Spleen (tissue), 11 donors: Measurements from ENCODE around the gene LAMC1. TPM values are rescaled to one million over a fixed set of nuclear protein-coding genes. Genes with fewer than 3 reads are reported as not detected.

Source experiments
- DNase-seq: peaks from one replicate; pipeline ENCODE4 v3.0.0-alpha.2; 2020
- H3K27ac ChIP-seq, 8 donors: fragments of 200-600 bp; sonication (generic) in 7 of 8; 1 replicate in 4 of 8; 2 replicates in 4 of 8; pipeline versions ENCODE4 v1.5.0 to v1.8.0; 2016 to 2021; ENCODE audit warnings: inconsistent platforms in 4 of 8, mild to moderate bottlenecking in 4 of 8, moderate library complexity in 1 of 8
- H3K27me3 ChIP-seq, 7 donors: fragments of 200-600 bp; sonication (generic) in 6 of 7; replicated peaks in 1 of 7; 1 replicate in 4 of 7; 2 replicates in 3 of 7; pipeline versions ENCODE4 v1.5.0 to v1.8.0; 2016 to 2021; ENCODE audit warnings: inconsistent platforms in 3 of 7, mild to moderate bottlenecking in 1 of 7
- H3K36me3 ChIP-seq, 6 donors: fragments of 200-600 bp; sonication (generic) in 5 of 6; 1 replicate in 4 of 6; 2 replicates in 2 of 6; pipeline versions ENCODE4 v1.5.0 to v1.8.0; 2016 to 2021; ENCODE audit warnings: inconsistent platforms in 2 of 6
- H3K4me1 ChIP-seq, 6 donors: fragments of 200-600 bp; sonication (generic) in 5 of 6; 1 replicate in 3 of 6; 2 replicates in 3 of 6; pipeline versions ENCODE4 v1.5.0 to v1.8.0; 2016 to 2021; ENCODE audit warnings: inconsistent platforms in 3 of 6
- H3K4me3 ChIP-seq, 8 donors: fragments of 200-600 bp; sonication (generic) in 7 of 8; 1 replicate in 4 of 8; 2 replicates in 4 of 8; pipeline versions ENCODE4 v1.5.0 to v1.8.0; 2016 to 2021; ENCODE audit warnings: inconsistent platforms in 4 of 8, mild to moderate bottlenecking in 4 of 8, moderate library complexity in 2 of 8
- H3K9me3 ChIP-seq, 8 donors: fragments of 200-600 bp; sonication (generic) in 7 of 8; 1 replicate in 4 of 8; 2 replicates in 4 of 8; pipeline versions ENCODE4 v1.5.0 to v1.8.0; 2016 to 2021; ENCODE audit warnings: inconsistent platforms in 4 of 8
- CTCF ChIP-seq, 11 experiments: fragments of 200-600 bp in 7 of 11; fragments of 450-650 bp in 4 of 11; sonication (generic) in 4 of 11; IDR thresholded peaks in 8 of 11; conservative IDR thresholded peaks in 3 of 11; 1 replicate in 7 of 11; 2 replicates in 4 of 11; pipeline versions ENCODE4 v1.4.0 to v1.8.0; 2016 to 2021; ENCODE audit warnings: antibody characterized with exemption in 11 of 11, inconsistent platforms in 4 of 11, mild to moderate bottlenecking in 1 of 11
- POLR2A ChIP-seq, 3 donors: fragments of 450-650 bp; IDR thresholded peaks; one replicate each; pipeline ENCODE4 v1.5.1; 2017; ENCODE audit warnings: antibody characterized with exemption in 3 of 3, mild to moderate bottlenecking in 1 of 3
- POLR2AphosphoS5 ChIP-seq, 3 donors: sonication (generic); formaldehyde crosslinking; IDR thresholded peaks; one replicate each; pipeline ENCODE4 v1.5.1; 2017; ENCODE audit warnings: antibody characterized with exemption in 3 of 3
- WGBS, 5 donors: extraction: QIAGEN DNeasy Blood & Tissue Kit in 3 of 5; methylation state at CpG; one replicate each; pipeline versions ENCODE4 v1.1.5 to v1.1.7; 2013 to 2018; 5-methylcytosine and 5-hydroxymethylcytosine counted together
- intact Hi-C: fragments of 100-400 bp; cut with DNase I; formaldehyde crosslinking; loops from one replicate; pipeline ENCODE4 v1.15.0; 2023; ENCODE audit warnings: low total_unique reads
- polyA plus RNA-seq, 3 donors: library from polyadenylated mRNA; stranded (reverse); fragments of 200-250 nt; gene quantifications; one replicate each; pipeline ENCODE4 v1.2.1, GENCODE V29; 2013
- total RNA-seq, 7 donors: library from RNA; depleted of rRNA in 3 of 7; stranded (reverse); fragments of >200 nt in 3 of 7; fragmentation: NEBNext Ultra II Directional in 4 of 7; extraction: Animal tissue kit (Norgen Biotek cat#: 25700) in 4 of 7; gene quantifications; one replicate each; pipeline versions ENCODE4 v1.1.0 to v1.2.1, GENCODE V29; 2016 to 2021
- donor health status: healthy with polysubstance abuse.
- donor health status: DM: no; HTN: no; CAD: no; lungs with moderate emphysema.
- donor health status: DM: no; HTN: no; CAD: no.
- donor health status: Bipolar disorder and iron deficiency.
- donor health status: healthy.
- donor health status: DM: no; HTN: no; CAD: no.
- donor health status: DM: yes; HTN: yes; CAD: no.

Gene LAMC1
- total and polyA plus RNA-seq, 10 donors, result 2.7 to 38.5 (median 30.5) TPM

GRCh38 chr1:182993746-182994145 is 29.5 kb upstream of the LAMC1 start:
- TF ChIP-seq POLR2AphosphoS5 (IDR thresholded peaks at IDR 0.05), result no peak
- no peak for TF ChIP-seq POLR2A (IDR thresholded peaks at IDR 0.05)
- TF ChIP-seq CTCF (IDR thresholded peaks at IDR 0.05 in 8 of 11, conservative IDR thresholded peaks at IDR 0.05 in 3 of 11), result no peak
- Histone ChIP-seq H3K9me3 (no peaks in the 10 kb centered on the region), H3K27ac (no peak overlapping the region), H3K27me3 (peaks cover 0 to 14% (median 0%) of the 10 kb centered on the region in 7 donors), H3K36me3 (no peaks in the 10 kb centered on the region), H3K4me1 (no peaks in the 10 kb centered on the region), H3K4me3 (no peak overlapping the region)
- intact Hi-C loops, result no loop called here
- no peak for DNase-seq

GRCh38 chr1:182995894-182996293 is 27.3 kb upstream of the LAMC1 start:
- peaks cover 0 to 1% (median 0%) of the 10 kb centered on the region in 7 donors for H3K27me3 ChIP-seq
- intact Hi-C loops, result no loop called here
- 38 to 57% (median 44%) methylated on average over 4 of the region's 4 CpGs for whole genome bisulfite sequencing, 5 donors
- DNase-seq, result no peak
- no peak overlapping the region for H3K27ac ChIP-seq
- H3K36me3 ChIP-seq, result no peaks in the 10 kb centered on the region
- no peaks in the 10 kb centered on the region for H3K9me3 ChIP-seq
- no peaks in the 10 kb centered on the region for H3K4me1 ChIP-seq
- no peak overlapping the region for H3K4me3 ChIP-seq
- no peak for TF ChIP-seq CTCF (IDR thresholded peaks at IDR 0.05 in 8 of 11, conservative IDR thresholded peaks at IDR 0.05 in 3 of 11)
- no peak for TF ChIP-seq POLR2AphosphoS5 (IDR thresholded peaks at IDR 0.05)
- no peak for TF ChIP-seq POLR2A (IDR thresholded peaks at IDR 0.05)

GRCh38 chr1:182996816-182997215 is 26.4 kb upstream of the LAMC1 start:
- no peak for DNase-seq
- intact Hi-C loops, result no loop called here

GRCh38 chr1:182998482-182998881 is 24.7 kb upstream of the LAMC1 start:
- intact Hi-C loops, result no loop called here
- TF ChIP-seq POLR2A (IDR thresholded peaks at IDR 0.05) (no peak), POLR2AphosphoS5 (IDR thresholded peaks at IDR 0.05) (no peak), CTCF (IDR thresholded peaks at IDR 0.05 in 8 of 11, conservative IDR thresholded peaks at IDR 0.05 in 3 of 11) (no peak)
- Histone ChIP-seq H3K27ac (no peak overlapping the region), H3K9me3 (no peaks in the 10 kb centered on the region), H3K4me3 (no peak overlapping the region), H3K27me3 (no peaks in the 10 kb centered on the region), H3K4me1 (peaks cover 0 to 6% (median 0%) of the 10 kb centered on the region in 6 donors), H3K36me3 (no peaks in the 10 kb centered on the region)
- no peak for DNase-seq

More at GRCh38 chr1:182996816-182997215, 26.4 kb upstream of the LAMC1 start:
- Histone ChIP-seq H3K27me3 (no peaks in the 10 kb centered on the region), H3K4me1 (no peaks in the 10 kb centered on the region), H3K4me3 (no peak overlapping the region), H3K27ac (no peak overlapping the region), H3K9me3 (no peaks in the 10 kb centered on the region), H3K36me3 (no peaks in the 10 kb centered on the region)
- 23 to 52% (median 41%) methylated on average over 1 of the region's 1 CpG for WGBS, 5 donors
- TF ChIP-seq POLR2A (IDR thresholded peaks at IDR 0.05) (no peak), POLR2AphosphoS5 (IDR thresholded peaks at IDR 0.05) (no peak), CTCF (IDR thresholded peaks at IDR 0.05 in 8 of 11, conservative IDR thresholded peaks at IDR 0.05 in 3 of 11) (no peak)
